CMK (cell line): ENCODE results near the gene ABCA9.
"Not testable (repeated sequence)": the region's sequence is repeated elsewhere in the genome, so short reads cannot be mapped to it uniquely, and the experiment has no call there.

Experiments used
- DNase-seq: peaks from one replicate; pipeline ENCODE4 v3.0.0-alpha.2; 2010; ENCODE audit warnings: low read depth

Gene ABCA9

GRCh38 chr17:68954146-68954896 is 106.4 kb downstream of the ABCA9 start:
- DNase-seq: no peak

- no peak for DNase-seq
Measured at GRCh38 chr17:68953340-68953997, 107.3 kb downstream of the ABCA9 start.

- no peak for DNase-seq
Measured at GRCh38 chr17:68950725-68951124, 110.0 kb downstream of the ABCA9 start.

- not testable (repeated sequence) for DNase-seq
Measured at GRCh38 chr17:68947868-68948267, 112.9 kb downstream of the ABCA9 start.

GRCh38 chr17:68944435-68945035 is 116.2 kb downstream of the ABCA9 start:
- no peak for DNase-seq

GRCh38 chr17:68943812-68944182 is 116.9 kb downstream of the ABCA9 start:
- not testable (repeated sequence) for DNase-seq

- DNase-seq: no peak
Measured at GRCh38 chr17:68943123-68943811, 117.5 kb downstream of the ABCA9 start.

GRCh38 chr17:68942389-68942788 is 118.3 kb downstream of the ABCA9 start:
- DNase-seq: no peak

GRCh38 chr17:68941761-68942160 is 119.0 kb downstream of the ABCA9 start:
- no peak for DNase-seq

GRCh38 chr17:68939195-68939594 is 121.5 kb downstream of the ABCA9 start:
- no peak for DNase-seq

- no peak for DNase-seq
Measured at GRCh38 chr17:68937890-68938514, 122.7 kb downstream of the ABCA9 start.

GRCh38 chr17:68927516-68927915 is 133.2 kb downstream of the ABCA9 start:
- no peak for DNase-seq

- DNase-seq: no peak
Measured at GRCh38 chr17:68924793-68925720, 135.7 kb downstream of the ABCA9 start.
